OCI-M1 (cell line): ENCODE measurements around the gene ADAMTS9.
"Not testable (repeated sequence)": the region's sequence is repeated elsewhere in the genome, so short reads cannot be mapped to it uniquely, and the experiment has no call there.

ENCODE experiments used
- DNase-seq: peaks from one replicate; lab custom pipeline; 2025; lab: John Stamatoyannopoulos, UW

ADAMTS9 gene

DNA sequence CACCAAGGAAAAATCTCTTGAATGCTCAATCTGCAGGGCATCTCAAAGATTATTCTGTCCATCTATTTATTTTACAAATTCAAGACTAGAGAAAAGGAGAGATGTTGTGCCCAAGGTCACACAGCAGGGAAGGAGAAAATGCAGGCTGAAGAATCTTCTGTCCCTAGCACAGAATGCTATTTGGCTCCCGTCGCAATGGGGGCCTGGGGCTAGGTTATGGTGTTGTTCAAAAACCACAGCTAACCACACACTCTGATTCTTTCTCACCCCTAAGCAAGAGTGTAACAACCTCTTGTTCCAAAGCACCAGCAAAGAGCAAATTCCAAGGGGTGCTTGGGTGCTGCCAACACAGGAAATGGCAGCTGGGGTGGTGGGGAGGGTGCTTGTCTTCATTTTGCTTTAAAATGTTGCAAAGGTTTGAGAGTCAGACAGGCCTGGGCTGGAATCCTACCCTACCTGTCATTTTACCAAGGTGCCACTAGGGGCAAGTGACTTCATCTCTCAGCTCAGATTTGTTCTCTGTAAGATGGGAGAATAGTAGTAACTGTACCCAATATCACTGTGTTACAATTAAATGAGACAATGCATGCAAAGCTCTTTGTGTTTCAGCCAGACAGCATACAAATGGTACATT is 112.5 kb downstream of the ADAMTS9 start:
- DNase-seq: peak; percentile 0

- DNase-seq: no peak
Observed at GRCh38 chr3:64574194-64574593, 113.6 kb downstream of the ADAMTS9 start.

- no peak for DNase-seq
Observed at GRCh38 chr3:64571982-64572381, 115.8 kb downstream of the ADAMTS9 start.

GRCh38 chr3:64568895-64569517 is 118.8 kb downstream of the ADAMTS9 start:
- DNase-seq: no peak

- DNase-seq: no peak
Observed at GRCh38 chr3:64566859-64567258, 120.9 kb downstream of the ADAMTS9 start.

DNA sequence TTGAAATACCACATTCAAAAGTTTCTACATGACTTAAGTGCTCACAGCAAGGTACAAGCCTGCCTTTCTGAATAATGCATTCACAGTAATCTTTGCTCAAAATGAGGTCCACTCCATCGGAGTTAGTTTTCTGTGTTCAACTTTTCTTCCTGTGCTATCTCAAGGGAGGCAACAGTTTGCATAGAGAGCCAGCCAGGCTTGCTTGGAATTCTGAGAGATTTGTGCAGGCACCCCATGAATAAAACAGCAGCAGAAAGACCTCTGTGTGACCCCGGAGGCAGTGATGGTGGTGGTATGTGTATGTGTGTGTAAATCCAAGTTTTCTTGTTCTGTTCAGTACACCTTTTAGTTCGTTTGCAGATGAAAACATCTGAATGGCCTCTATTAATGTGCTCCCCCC is 124.0 kb downstream of the ADAMTS9 start:
- DNase-seq: no peak

- DNase-seq: no peak
Observed at GRCh38 chr3:64561868-64562267, 125.9 kb downstream of the ADAMTS9 start.

GRCh38 chr3:64561325-64561843 is 126.4 kb downstream of the ADAMTS9 start:
- no peak for DNase-seq

GRCh38 chr3:64560791-64561190 is 127.0 kb downstream of the ADAMTS9 start:
- DNase-seq: no peak

- DNase-seq: no peak
Observed at GRCh38 chr3:64559588-64559987, 128.2 kb downstream of the ADAMTS9 start.

DNA sequence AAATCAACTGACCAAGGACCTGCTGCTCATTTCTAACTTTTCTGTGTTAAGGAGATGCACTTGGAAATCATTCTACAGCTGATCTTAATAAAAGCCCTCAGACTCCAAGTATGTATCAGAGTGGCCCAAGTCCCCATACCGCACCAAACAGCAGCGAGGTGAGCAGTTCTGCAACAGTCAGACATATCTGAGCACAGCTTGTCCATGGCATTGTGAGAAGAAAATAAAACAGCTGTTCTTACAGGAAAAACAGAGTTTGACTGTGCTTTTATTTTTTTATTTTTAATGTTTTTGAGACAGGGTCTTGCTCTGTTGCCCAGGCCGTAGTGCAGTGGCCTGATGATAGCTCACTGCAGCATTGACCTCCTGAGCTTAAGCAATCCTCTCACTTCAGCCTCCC is 131.8 kb downstream of the ADAMTS9 start:
- no peak for DNase-seq

DNA sequence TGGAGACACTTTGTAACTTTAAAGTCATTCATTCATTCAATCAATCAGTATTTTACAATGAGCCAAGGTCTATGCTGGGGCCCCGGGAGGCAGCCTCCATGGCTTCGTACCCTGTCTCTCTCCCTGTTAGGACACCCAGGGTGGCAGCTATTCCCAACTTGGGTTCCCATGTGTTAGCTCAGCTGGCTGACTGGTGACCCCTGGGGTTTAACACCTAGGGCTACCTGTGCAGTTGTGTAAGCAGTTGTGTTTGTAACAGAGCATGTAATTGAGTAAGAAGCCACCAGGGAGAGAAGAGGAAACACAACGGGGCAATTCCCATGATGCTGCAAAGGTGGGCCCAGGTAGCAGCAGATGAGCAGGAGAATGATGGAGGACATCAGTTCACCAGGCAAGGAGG is 132.4 kb downstream of the ADAMTS9 start:
- no peak for DNase-seq

- no peak for DNase-seq
Observed at GRCh38 chr3:64554096-64554920, 133.5 kb downstream of the ADAMTS9 start.

DNA sequence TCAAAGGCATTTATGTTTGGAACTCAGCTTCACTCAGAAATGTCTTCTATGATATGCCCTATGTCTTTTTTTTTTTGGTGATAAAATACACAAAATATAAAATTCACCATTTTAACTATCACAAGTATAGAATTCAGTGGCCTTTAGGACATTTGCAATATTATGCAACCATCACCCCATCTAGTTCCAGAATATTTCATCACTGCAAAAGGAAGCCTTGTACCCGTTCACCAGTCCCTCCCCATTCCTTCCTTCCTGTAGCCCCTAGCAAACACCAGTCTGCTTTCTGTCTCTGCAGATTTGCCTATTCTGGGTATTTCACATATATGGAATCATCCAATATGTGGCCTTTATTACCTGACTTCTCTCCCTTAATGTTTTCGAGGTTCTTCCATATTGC is 134.8 kb downstream of the ADAMTS9 start:
- no peak for DNase-seq

- no peak for DNase-seq
Observed at GRCh38 chr3:64552160-64552559, 135.6 kb downstream of the ADAMTS9 start.

GRCh38 chr3:64551697-64552096 is 136.1 kb downstream of the ADAMTS9 start:
- no peak for DNase-seq

DNA sequence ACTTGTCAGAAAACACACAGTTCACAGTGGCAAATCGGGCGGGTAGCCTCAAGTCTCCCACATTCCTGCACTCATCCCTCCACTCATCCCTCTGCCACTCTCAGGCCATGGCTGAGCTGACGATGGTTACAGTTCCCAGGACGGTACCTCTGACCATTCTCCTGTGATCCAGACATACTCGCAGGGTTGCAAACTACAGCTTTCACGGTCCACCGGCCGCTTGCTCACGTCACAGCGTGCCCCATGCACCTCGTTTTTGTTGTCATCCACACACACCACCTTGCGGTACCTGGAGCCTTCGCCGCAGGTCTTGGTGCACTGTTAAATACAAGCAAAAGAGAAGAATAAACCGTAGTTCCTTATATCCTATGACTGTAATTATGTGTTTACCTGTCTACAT is 137.1 kb downstream of the ADAMTS9 start:
- no peak for DNase-seq

DNA sequence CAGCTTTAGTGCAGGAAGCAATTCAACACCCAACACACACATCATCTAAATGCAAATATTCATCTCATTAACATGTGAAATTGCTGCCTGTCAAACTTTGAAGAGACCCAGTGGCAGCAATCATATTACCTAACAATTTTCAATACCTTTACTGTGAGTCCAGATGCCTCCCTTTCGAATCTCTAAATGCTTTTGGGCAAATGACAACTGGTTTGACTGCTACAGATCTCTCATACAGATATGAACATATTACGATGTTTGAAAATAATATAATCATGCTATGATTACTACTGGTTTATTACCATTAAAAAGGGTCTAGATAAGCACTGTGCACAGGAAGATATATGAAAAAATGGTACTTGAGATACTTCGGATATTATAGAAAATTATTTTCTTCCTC is 137.9 kb downstream of the ADAMTS9 start:
- no peak for DNase-seq

DNA sequence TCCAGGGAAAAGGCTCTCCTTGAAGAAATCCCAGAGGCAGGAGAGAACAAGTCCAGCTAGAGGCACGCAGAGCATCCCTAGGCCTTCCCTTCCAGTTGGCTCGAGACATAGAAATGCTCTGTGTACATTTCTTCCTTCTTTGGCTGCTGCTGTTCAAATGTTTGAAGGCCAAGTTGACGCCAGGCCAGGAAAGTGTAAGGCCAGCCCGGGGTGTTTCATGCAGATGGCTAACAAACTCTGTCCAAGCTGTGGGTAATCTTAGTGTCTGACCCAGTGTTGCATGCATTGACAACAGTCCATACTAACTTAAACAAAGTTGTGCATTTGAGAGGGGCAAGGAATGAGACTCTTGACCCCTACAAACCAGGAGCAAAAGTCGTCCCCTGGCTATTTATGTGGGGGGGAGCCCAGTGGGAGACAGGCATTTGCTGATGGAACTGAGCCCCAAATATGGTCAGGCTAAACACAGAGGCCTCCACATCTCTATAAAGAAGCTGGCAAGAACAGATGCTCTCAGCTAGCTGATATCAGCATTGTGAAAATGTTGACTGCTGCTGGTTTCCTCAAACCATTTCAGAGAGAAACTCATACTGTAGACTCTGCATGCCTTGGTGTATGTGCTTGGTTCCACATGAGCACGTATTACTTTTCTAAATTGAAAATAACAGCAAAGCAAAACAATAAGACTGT is 139.5 kb downstream of the ADAMTS9 start:
- no peak for DNase-seq

- no peak for DNase-seq
Observed at GRCh38 chr3:64546856-64547255, 140.9 kb downstream of the ADAMTS9 start.

- not testable (repeated sequence) for DNase-seq
Observed at GRCh38 chr3:64545239-64545638, 142.6 kb downstream of the ADAMTS9 start.

DNA sequence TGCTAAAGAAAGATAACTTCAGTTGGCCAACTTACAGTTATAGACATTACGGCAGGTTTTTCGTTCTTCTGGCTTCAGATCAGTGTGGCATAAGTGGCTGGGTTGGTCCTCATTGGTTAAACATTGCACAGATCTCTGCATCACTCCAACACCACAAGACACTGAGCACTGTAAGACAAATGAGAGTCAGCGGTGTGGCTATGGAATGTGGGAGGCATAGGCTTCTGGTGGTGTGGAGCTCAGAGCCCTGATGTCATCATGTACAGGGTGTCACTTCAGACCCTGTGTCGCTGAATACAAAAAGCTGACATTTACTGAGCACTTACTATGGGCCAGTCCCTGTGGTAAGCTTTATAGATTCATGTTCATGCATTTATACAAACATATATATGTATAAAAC is 146.0 kb downstream of the ADAMTS9 start:
- no peak for DNase-seq
